Esophagus squamous epithelium (tissue), 4 donors: ENCODE results near the gene CD8A.

Experiments
- CTCF ChIP-seq, 6 experiments: fragments of 450-650 bp in 4 of 6; fragments of 200-600 bp in 2 of 6; sonication (generic) in 2 of 6; IDR thresholded peaks; one replicate each; pipeline ENCODE4 v1.5.1; 2016 to 2019; ENCODE audit warnings: antibody characterized with exemption in 6 of 6, mild to moderate bottlenecking in 4 of 6, moderate library complexity in 4 of 6
- POLR2A ChIP-seq, 4 donors: fragments of 450-650 bp; IDR thresholded peaks; one replicate each; pipeline ENCODE4 v1.6.1; 2017; ENCODE audit warnings: antibody characterized with exemption in 4 of 4, mild to moderate bottlenecking in 4 of 4, moderate library complexity in 3 of 4

- TF ChIP-seq CTCF (IDR thresholded peaks at IDR 0.05) (no peak), POLR2A (IDR thresholded peaks at IDR 0.05) (no peak)
These were observed 18.9 kb upstream of the CD8A start for GRCh38 chr2:86809481-86810121.
